GM18858 (cell line): ENCODE measurements around the gene SLMAP.
A peak's percentile ranks its signal among the peaks of the same experiment; 100 is the strongest.

Experiments used
- ATAC-seq: cut with Tn5 transposase; IDR thresholded peaks from one replicate; pipeline ENCODE4 v1.9.1; 2021; ENCODE audit not compliant: unreplicated experiment

SLMAP gene, protein sequence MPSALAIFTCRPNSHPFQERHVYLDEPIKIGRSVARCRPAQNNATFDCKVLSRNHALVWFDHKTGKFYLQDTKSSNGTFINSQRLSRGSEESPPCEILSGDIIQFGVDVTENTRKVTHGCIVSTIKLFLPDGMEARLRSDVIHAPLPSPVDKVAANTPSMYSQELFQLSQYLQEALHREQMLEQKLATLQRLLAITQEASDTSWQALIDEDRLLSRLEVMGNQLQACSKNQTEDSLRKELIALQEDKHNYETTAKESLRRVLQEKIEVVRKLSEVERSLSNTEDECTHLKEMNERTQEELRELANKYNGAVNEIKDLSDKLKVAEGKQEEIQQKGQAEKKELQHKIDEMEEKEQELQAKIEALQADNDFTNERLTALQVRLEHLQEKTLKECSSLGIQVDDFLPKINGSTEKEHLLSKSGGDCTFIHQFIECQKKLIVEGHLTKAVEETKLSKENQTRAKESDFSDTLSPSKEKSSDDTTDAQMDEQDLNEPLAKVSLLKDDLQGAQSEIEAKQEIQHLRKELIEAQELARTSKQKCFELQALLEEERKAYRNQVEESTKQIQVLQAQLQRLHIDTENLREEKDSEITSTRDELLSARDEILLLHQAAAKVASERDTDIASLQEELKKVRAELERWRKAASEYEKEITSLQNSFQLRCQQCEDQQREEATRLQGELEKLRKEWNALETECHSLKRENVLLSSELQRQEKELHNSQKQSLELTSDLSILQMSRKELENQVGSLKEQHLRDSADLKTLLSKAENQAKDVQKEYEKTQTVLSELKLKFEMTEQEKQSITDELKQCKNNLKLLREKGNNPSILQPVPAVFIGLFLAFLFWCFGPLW

DNA sequence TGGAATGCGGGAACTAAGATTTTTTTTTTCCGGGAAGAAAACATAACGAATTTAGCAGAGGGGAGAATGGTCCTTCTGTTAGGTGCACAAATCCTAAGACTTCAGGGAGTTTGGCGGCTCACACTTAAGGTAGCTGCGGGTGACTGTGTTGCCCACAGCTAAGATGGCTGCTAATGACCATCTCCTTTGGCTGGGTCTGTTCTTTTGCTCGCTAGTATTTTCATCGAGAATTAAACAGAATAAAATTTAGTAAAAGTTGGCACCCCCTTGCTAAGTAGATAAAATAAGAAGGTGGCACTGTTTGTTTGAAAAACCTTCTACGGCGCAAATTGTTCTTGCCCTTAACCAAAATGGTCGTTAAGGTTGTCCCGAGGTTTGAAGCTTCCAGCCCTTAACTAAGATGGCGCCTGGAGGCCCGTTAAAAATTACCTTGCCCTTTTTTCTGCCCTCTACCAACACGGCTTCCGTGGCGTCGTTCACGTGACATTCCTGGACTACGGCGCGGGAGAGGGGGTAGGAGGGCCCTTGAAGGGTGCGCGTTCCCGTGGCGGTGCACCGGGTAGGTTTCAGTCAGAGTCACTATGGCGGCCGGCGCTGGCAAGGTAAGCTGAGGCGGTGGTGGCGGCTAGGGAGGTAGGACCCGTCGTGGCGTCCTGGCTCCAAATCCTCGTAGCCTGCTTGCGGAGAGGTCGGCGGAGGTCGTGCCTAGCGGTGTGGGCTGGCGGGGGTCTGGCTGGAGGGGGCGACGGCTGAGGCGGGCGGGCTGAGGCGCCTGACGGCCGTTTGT lies at the start of gene SLMAP:
TSS of gene SLMAP (plus strand) at position 569 of the 787 bp plus-strand sequence. CDS start 1,343 bp downstream, outside the sequence.
- peak; percentile 77 for ATAC-seq

DNA sequence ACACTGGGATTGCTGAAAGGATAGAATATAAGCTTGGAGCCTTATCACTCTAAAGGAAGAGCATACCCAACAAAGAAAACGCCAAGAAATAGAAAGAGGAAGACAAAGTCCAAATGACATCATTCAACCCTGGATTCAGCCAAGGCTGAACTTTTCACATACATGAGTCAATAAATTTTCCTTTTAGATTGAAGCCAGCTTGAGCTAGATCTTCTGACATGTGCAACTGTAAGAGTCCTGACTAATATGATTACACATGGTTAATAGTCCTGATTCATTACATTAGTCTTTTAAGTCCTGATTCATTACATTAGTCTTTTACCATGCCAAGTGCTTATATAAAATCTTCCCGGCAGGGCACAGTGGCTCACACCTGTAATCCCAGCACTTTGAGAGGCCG lies 49.6 kb upstream of the SLMAP start:
- no peak for ATAC-seq

DNA sequence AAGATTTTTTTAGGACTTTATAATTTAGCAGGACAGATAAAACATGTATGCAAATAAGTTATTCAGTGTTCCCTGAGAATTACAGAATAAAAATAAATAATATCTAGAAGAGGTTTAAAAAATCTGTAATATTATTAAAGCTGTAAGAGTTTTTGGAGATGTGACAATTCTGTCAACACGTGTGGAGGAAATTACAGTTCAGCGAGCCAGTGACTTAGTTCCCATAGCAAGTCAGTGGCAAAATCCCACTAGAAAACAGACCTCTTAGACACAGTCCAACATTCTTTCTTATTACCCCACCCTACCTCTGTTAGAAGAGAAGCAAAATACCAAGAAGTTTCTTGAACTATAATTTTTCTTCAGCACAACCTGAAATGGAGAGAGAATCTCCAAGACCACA lies 47.1 kb upstream of the SLMAP start:
- no peak for ATAC-seq

DNA sequence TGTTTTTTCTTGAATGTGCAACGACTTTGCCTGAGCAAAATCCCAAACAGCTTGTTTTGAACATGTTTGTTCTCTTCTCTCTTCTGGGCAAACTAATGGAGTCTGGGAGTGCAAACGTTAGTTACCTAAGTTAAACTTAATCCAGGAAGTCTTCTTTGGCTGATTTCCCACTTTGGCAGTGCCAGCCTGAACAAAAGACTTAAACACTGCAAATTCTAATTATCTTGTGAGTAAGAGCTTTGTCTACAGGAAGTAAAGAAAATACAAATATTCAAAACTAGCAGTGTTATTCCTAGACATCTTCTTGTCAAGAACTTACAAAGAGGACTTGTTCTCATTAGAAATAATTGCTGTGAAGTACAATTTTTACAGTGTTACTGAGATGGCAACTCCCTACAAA lies 46.5 kb upstream of the SLMAP start:
- no peak for ATAC-seq

DNA sequence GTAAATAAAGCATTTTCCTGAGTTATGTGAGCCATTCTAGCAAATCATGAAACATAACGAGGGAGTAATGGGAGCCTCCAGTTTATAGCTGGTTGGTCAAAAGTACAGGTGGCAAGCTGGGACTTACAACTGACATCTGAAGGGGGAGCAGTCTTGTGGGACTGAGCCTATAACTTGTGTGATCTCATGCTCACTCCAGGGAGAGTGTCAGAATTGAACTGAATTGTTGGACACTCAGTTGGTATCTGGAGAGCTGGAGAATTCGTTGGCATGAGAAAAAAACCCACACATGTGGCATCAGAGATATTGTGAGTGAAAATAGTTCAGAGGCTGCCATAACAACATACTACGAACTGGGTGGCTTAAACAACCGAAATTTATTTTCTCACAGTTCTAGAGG lies 40.4 kb upstream of the SLMAP start:
- ATAC-seq: no peak

DNA sequence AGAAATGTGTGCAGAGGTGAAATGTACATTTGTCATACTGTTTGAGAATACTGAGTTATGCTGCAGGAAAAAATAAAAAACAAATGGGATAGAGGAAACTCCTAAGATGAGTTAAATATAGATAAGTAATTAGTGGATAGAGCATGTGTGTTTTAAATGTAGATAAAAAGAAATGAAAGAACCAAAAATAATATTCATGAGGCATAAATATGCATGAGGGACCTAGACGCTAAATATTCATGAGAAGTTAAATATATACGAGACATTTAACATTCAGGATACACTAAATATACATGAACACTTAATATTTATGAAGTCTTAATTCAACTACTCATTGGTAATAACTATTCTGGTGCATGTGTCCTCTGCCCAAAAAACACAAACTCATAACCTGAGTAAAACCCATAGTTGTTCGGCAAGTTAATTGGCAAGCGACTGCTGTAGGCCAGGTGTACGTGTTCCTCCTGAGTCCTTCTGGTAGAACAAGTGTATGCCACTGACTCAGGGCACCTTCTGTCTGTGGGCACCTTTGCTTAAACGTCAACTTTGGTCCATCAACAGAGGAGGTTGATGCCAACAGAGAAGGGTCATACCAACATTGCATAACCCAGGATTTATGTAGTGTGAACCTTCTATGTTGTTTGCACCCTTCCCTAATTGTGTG lies 38.8 kb upstream of the SLMAP start:
- no peak for ATAC-seq

GRCh38 chr3:57718118-57718517 lies 38.0 kb upstream of the SLMAP start:
- ATAC-seq: no peak

DNA sequence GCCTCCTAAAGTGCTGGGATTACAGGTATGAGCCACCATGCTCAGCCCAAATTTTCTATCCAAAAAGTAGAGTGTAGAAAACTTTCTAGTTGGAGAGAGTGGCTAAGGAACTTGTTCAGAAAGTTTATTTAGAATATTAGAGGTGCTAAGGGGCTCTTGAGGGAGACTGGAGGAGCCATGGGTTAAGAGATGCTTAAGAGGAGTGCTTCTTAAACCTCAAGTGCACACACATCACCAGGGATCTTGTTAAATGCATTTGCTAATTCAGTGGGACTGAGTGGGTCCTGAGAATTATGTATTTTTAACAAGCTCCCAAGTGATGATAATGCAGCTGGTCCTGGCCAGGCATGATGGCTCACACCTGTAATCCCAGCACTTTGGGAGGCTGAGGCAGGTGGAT lies 29.7 kb upstream of the SLMAP start:
- ATAC-seq: no peak

DNA sequence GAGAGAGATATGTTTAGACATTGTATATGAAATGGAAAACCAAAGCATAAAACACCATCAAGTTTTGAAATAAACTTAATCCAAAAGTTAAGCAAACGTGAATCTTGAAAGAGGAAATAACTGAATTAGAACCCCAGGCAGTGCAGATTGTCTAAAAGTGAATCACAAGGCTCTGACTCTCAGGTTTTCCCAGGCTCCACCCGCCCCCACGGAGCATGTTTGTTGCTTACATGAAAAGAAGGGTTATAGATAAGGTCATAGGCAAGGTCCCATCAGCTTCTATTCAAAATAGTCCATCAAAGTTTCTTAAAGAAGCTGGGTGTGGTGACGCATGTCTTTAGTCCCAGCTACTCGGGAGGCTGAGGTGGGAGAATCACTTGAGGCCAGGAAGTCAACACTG lies 29.0 kb upstream of the SLMAP start:
- ATAC-seq: no peak

DNA sequence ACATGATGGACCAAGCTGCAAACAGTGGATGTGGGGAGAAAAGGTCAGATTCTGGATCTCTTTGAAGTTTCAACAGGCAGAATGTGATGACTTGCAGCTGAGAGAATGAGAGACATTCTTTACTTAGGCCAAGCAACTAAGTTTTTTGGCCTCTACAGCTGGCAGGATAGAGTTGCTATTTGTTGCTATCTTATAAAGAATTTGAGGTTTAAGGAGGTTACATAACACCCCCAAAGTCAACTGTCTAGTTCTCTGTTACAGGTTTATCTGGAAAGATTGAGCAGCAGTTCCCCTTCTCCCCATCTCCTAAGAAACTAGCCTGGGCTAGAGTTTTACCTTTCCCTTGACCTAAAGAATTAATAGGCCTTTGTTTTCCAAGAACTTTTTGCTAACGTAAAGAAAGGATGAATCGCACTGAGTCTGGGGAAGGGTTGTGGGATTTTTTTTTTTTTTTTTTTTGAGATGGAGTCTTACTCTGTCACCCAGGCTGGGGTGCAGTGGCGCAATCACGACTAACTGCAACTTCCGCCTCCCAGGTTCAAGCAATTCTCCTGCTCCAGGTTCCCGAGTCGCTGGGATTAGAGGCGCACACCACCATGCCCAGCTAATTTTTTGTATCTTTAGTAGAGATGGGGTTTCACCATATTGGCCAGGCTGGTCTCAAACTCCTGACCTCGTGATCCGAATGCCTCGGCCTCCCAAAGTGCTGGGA lies 26.6 kb upstream of the SLMAP start:
- no peak for ATAC-seq

DNA sequence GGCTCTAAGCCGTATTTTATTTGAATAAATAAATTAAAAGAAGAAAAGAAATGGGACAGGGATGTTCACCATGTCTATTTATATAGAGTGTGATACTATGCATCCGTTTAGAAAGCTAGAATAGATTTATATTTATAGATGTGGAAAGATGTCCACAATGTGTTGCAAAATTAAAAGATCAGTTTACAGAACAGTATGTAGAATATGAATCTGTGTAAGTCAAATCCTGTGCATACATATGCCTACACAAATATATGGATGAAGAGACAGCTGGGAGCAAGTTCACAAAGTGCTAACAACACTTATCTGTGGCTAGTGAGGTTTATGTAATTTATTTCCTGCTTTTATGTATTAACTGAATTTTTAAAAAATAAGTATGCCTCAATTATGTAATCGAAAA lies 25.4 kb upstream of the SLMAP start:
- ATAC-seq: no peak

DNA sequence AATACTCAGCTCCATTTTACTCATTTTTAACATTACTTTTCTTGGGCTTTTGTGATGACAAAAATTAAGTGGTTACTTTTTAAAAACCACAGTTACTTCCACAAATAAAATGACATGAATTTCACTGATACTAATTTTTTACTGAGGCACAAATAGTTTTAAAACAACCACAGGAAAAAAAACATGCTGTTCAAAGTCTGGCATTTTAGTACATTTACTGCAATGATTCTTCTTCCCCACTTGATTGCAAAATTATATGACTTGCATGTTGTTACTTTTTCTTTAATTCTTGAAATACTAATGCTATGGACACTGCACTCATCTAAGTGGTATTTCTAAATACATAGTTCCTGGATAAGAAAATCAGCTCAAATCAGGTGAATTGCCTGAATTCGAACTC lies 24.8 kb upstream of the SLMAP start:
- no peak for ATAC-seq

GRCh38 chr3:57733790-57734189 lies 22.3 kb upstream of the SLMAP start:
- no peak for ATAC-seq

- no peak for ATAC-seq
Observed at GRCh38 chr3:57735405-57735804, 20.7 kb upstream of the SLMAP start.

GRCh38 chr3:57737840-57738239 lies 18.3 kb upstream of the SLMAP start:
- ATAC-seq: no peak

DNA sequence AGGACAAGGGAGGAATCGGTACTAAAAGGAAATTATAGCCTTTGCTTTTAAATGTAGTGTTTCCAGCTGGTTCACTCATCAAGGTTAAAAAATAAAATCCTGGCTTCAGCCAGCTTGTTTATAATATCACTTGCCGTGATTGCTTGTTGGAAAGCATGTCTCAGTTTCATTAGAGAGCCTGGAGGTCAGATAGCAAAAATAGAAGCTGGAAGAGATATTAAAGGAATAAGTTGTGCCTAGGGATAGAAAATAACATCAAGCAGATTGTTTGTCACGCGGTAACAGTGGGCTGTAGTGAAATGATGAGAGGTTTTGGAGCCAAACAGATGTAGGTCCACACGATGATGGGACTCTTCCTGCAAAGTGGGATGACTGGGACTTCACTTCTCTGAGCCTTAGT lies 17.7 kb upstream of the SLMAP start:
- ATAC-seq: no peak

GRCh38 chr3:57740027-57740426 lies 16.1 kb upstream of the SLMAP start:
- no peak for ATAC-seq

DNA sequence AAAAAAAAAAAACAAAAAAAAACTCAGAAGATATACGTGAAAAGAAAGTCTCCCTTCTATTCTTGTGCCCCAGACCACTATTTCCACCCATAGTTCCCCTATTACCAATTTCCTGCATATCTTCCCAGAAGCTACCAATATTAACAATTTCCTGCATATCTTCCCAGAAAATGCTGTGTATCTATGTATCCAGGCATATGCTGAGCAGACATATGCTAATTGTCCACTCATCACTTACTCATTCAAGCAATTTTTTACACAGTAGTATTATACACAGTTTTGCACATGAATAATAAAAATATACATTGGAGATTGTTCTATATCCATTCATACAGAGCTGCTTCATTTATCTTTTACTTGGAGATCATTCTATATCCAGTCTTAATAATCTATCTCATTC lies 12.6 kb upstream of the SLMAP start:
- ATAC-seq: no peak

GRCh38 chr3:57745101-57745500 lies 11.0 kb upstream of the SLMAP start:
- ATAC-seq: no peak
